BE2C (cell line): ENCODE measurements around the gene NDRG2.
A peak's percentile ranks its signal among the peaks of the same experiment; 100 is the strongest.

ENCODE experiments used
- DNase-seq: peaks from one replicate; pipeline ENCODE4 v3.0.0-alpha.2; 2020
- H3K27me3 ChIP-seq: fragments of 250-450 bp; sonication (Bioruptor Pico); 2 replicates; pipeline ENCODE4 v1.5.1; 2020; ENCODE audit warnings: mild to moderate bottlenecking
- H3K36me3 ChIP-seq: fragments of 250-450 bp; sonication (Bioruptor Pico); 2 replicates; pipeline ENCODE4 v1.5.1; 2020; ENCODE audit warnings: mild to moderate bottlenecking
- H3K4me1 ChIP-seq: fragments of 250-450 bp; sonication (Bioruptor Pico); 2 replicates; pipeline ENCODE4 v1.5.1; 2020
- H3K4me3 ChIP-seq: 2 replicates; pipeline ENCODE4 v1.5.1; 2011; ENCODE audit warnings: low read depth, low read length
- H3K9me3 ChIP-seq: fragments of 250-450 bp; sonication (Bioruptor Pico); 2 replicates; pipeline ENCODE4 v1.5.1; 2020
- TF ChIP-seq, protein P1 (sequence below): IDR thresholded peaks from 2 replicates; pipeline ENCODE4 v1.5.1; 2012; ENCODE audit warnings: mild to moderate bottlenecking, low read depth, low read length

NDRG2 gene

DNA sequence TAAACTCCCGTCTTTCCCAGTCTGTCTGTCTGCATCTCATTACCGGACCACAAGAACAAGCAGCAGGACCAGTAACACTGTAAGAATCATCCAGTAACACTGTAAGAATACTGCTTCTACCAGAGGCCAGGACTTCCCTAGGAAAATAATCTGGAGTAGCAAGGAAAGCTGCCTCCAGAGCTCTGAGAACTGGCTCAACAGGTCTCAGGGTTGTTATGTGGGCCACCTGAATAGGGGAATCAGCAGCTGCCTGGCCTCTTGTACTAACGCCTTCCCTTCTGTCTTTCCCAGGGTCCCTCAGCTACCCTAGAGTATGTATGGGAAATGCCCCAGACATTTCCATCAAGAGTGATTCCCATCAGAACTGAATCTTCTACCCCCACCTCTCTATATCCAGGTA lies 26.7 kb downstream of the NDRG2 start:
- H3K36me3 ChIP-seq, result peaks cover 24% of the 10 kb centered on the region
- TF ChIP-seq, protein P1, sequence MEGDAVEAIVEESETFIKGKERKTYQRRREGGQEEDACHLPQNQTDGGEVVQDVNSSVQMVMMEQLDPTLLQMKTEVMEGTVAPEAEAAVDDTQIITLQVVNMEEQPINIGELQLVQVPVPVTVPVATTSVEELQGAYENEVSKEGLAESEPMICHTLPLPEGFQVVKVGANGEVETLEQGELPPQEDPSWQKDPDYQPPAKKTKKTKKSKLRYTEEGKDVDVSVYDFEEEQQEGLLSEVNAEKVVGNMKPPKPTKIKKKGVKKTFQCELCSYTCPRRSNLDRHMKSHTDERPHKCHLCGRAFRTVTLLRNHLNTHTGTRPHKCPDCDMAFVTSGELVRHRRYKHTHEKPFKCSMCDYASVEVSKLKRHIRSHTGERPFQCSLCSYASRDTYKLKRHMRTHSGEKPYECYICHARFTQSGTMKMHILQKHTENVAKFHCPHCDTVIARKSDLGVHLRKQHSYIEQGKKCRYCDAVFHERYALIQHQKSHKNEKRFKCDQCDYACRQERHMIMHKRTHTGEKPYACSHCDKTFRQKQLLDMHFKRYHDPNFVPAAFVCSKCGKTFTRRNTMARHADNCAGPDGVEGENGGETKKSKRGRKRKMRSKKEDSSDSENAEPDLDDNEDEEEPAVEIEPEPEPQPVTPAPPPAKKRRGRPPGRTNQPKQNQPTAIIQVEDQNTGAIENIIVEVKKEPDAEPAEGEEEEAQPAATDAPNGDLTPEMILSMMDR, result no peak
- peaks cover 11% of the 10 kb centered on the region for H3K4me1 ChIP-seq

DNA sequence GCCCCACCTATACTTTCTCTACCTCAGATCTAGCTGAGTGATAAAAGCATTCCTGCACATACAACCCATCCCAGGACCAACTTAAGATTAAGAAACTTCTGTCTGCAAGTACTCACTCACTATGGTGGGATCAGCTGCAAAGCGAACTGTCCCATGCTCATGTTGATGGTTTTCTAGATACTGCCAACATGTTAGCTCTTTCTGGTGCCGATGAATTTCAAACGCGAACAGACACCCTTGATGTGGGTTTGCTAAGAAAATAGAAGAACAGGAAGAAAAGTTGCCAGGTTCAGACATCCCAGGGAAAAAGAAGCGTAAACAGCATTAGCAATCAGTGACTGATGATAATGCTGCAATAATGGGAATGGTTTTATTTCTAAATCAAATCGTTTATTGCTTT lies 27.3 kb downstream of the NDRG2 start:
- Histone ChIP-seq H3K27me3 (no peaks in the 10 kb centered on the region), H3K9me3 (no peaks in the 10 kb centered on the region), H3K36me3 (peaks cover 30% of the 10 kb centered on the region), H3K4me3 (no peak overlapping the region), H3K4me1 (peaks cover 5% of the 10 kb centered on the region)
- TF ChIP-seq, protein P1, result no peak
- DNase-seq, result no peak

More for the DNA sequence above, 26.7 kb downstream of the NDRG2 start:
- no peak for DNase-seq
- no peaks in the 10 kb centered on the region for H3K27me3 ChIP-seq
- H3K9me3 ChIP-seq, result no peaks in the 10 kb centered on the region
- no peak overlapping the region for H3K4me3 ChIP-seq

DNA sequence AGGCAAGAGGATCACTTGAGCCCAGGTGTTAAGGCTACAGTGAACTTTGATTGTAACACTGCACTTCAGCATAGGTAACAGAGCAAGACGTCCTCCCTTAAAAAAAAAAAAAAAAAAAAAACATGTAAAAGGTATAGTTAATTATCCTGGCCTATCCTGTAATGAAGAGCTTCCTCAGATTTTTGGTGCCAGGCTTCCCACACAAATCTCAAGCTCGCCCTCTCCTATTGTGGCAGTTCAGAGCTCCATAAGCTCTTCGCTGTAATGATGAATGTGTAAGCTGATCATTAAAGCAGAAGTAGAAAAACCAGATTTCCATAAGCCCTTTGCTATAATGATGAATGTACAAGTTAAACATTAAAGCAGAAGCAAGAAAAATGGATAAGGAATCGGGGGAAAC lies 27.7 kb downstream of the NDRG2 start:
- no peak overlapping the region for H3K4me3 ChIP-seq
- no peaks in the 10 kb centered on the region for H3K9me3 ChIP-seq
- H3K36me3 ChIP-seq, result peaks cover 34% of the 10 kb centered on the region
- no peaks in the 10 kb centered on the region for H3K27me3 ChIP-seq
- TF ChIP-seq, protein P1, result no peak
- DNase-seq, result no peak
- H3K4me1 ChIP-seq, result peaks cover 5% of the 10 kb centered on the region

DNA sequence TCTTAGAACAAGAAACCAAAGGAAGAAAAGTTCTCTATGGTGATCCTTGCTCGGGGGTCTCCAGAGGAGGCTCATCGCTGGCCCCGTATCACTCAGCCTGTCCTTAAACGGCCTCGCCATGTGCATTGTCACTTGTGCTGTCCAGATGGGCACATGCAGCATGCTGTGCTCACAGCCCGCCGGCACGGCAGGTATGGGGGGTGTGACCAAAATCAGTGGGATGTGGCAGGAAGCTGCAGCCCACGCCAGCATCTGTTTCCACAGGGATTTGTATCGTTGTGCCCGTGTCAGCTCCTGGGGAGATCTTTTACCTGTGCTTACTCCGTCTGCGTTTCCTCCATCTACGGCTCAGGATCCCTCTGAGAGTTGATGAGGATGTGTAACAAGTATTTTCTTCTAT lies 28.3 kb downstream of the NDRG2 start:
- TF ChIP-seq, protein P1, result no peak
- Histone ChIP-seq H3K27me3 (no peaks in the 10 kb centered on the region), H3K4me1 (peaks cover 5% of the 10 kb centered on the region), H3K4me3 (no peak overlapping the region), H3K36me3 (peaks cover 40% of the 10 kb centered on the region), H3K9me3 (no peaks in the 10 kb centered on the region)
- DNase-seq, result no peak

DNA sequence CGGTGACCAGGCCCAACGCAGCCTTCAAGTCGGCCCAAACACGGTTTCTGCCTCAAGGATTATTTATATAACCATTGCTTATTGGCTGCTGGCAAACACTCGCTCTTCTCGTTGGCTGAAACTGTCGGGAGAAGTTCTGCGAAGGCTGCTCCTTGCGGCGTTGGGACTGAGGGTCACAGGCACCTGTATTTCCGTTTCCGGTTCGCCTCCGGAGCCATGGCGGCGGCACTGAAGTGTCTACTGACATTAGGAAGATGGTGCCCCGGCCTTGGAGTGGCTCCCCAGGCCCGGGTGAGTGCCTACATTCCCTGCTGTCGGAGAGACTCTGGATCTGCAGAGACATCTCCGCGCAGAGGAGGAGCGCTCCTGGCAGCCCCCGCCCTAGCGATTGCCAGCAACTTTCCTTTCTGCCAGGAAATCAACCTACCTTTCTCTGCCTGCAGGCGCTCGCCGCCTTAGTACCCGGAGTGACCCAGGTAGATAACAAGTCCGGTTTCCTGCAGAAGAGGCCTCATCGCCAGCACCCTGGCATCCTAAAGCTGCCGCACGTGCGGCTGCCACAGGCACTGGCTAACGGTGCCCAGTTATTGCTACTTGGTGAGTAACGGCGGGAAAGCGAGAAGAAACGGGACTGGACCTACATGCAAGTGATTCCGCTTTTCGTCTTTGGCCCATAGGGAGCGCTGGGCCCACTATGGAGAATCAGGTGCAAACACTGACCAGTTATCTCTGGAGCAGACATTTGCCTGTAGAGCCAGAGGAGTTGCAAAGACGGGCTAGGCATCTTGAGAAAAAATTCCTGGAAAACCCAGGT lies 34.9 kb downstream of the NDRG2 start, which contains the start of gene METTL17:
TSS of gene METTL17 (plus strand) at position 194 of the 814 bp plus-strand sequence. CDS start at position 217, 23 bp downstream.
- Histone ChIP-seq H3K9me3 (no peaks in the 10 kb centered on the region), H3K4me3 (peak within 1 kb of the TSS; percentile 90), H3K27me3 (no peaks in the 10 kb centered on the region), H3K36me3 (peaks cover 27% of the 10 kb centered on the region), H3K4me1 (no peaks in the 10 kb centered on the region)
- peak; percentile 91 for DNase-seq
- TF ChIP-seq, protein P1, result peak; percentile 61

DNA sequence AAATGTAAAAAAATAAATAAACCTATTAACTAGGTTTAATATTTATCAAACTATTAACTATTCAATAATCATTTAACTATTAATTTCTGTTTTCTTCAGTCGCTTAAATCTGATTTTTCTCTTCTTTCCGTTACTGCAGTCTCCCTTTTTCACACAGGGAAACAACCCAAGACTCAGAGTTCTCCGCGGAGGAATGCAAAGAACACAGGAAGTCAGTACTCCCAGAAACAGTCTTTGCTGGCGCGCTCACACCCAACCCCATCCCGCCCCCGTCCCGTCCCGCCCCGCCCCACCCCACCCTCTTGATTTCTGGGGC lies 35.4 kb downstream of the NDRG2 start:
- Histone ChIP-seq H3K4me1 (no peaks in the 10 kb centered on the region), H3K27me3 (no peaks in the 10 kb centered on the region), H3K36me3 (peaks cover 21% of the 10 kb centered on the region), H3K4me3 (peak overlapping the region; percentile 90), H3K9me3 (no peaks in the 10 kb centered on the region)
- TF ChIP-seq, protein P1, result no peak
- DNase-seq, result no peak
